ENCODE data around the gene ATP6V0E2.

The ATP6V0E2 gene

GRCh38 chr7:149863500-149863899, 10.3 kb upstream of the ATP6V0E2 start:
- TF ChIP-seq, protein P1, sequence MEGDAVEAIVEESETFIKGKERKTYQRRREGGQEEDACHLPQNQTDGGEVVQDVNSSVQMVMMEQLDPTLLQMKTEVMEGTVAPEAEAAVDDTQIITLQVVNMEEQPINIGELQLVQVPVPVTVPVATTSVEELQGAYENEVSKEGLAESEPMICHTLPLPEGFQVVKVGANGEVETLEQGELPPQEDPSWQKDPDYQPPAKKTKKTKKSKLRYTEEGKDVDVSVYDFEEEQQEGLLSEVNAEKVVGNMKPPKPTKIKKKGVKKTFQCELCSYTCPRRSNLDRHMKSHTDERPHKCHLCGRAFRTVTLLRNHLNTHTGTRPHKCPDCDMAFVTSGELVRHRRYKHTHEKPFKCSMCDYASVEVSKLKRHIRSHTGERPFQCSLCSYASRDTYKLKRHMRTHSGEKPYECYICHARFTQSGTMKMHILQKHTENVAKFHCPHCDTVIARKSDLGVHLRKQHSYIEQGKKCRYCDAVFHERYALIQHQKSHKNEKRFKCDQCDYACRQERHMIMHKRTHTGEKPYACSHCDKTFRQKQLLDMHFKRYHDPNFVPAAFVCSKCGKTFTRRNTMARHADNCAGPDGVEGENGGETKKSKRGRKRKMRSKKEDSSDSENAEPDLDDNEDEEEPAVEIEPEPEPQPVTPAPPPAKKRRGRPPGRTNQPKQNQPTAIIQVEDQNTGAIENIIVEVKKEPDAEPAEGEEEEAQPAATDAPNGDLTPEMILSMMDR (IDR thresholded peaks at IDR 0.05) = no peak
- no peak overlapping the region for H3K4me3 Mint-ChIP-seq
- H3K27me3 Mint-ChIP-seq (ENCODE audit: low read depth, poor library complexity) = peaks cover 3% of the 10 kb centered on the region
- no peak for DNase-seq
- H3K36me3 Mint-ChIP-seq (ENCODE audit: low read depth) = peaks cover 23% of the 10 kb centered on the region
- H3K9me3 Mint-ChIP-seq = no peaks in the 10 kb centered on the region
- peak overlapping the region; percentile 66 for H3K27ac Mint-ChIP-seq
- no peaks in the 10 kb centered on the region for H3K4me1 Mint-ChIP-seq

GRCh38 chr7:149864023-149864422, 9.7 kb upstream of the ATP6V0E2 start:
- H3K4me1 Mint-ChIP-seq = peaks cover 1% of the 10 kb centered on the region
- H3K27ac Mint-ChIP-seq = no peak overlapping the region
- peaks cover 23% of the 10 kb centered on the region for H3K36me3 Mint-ChIP-seq (ENCODE audit: low read depth)
- peaks cover 3% of the 10 kb centered on the region for H3K27me3 Mint-ChIP-seq (ENCODE audit: low read depth, poor library complexity)
- H3K4me3 Mint-ChIP-seq = no peak overlapping the region
- TF ChIP-seq, protein P1 (IDR thresholded peaks at IDR 0.05) = no peak
- no peaks in the 10 kb centered on the region for H3K9me3 Mint-ChIP-seq
- no peak for DNase-seq

DNA sequence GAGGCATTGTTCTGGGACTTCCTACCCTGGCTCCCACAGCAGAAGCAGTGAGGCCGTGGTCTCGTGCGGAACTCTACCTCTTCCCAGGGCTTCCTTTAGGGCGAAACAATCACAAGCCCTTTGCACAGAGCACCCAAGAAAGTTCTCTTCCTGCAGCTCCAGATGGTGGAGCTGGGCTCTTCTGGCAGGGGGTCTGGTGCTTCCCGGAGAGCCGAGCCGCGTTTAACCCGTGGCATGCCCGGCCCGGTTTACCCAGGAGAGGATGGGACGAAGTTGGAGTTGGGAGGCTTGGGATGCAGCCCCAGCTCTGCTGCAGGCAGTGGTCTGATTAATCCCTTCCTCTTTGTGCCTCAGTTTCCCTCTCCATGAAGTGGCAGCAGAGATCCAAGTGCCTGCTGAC, 9.0 kb upstream of the ATP6V0E2 start:
- H3K27ac Mint-ChIP-seq = no peak overlapping the region
- DNase-seq = no peak
- H3K27me3 Mint-ChIP-seq (ENCODE audit: low read depth, poor library complexity) = peaks cover 3% of the 10 kb centered on the region
- H3K9me3 Mint-ChIP-seq = no peaks in the 10 kb centered on the region
- H3K36me3 Mint-ChIP-seq (ENCODE audit: low read depth) = peaks cover 22% of the 10 kb centered on the region
- H3K4me3 Mint-ChIP-seq = no peak overlapping the region
- H3K4me1 Mint-ChIP-seq = peaks cover 3% of the 10 kb centered on the region
- TF ChIP-seq, protein P1 (IDR thresholded peaks at IDR 0.05) = no peak

DNA sequence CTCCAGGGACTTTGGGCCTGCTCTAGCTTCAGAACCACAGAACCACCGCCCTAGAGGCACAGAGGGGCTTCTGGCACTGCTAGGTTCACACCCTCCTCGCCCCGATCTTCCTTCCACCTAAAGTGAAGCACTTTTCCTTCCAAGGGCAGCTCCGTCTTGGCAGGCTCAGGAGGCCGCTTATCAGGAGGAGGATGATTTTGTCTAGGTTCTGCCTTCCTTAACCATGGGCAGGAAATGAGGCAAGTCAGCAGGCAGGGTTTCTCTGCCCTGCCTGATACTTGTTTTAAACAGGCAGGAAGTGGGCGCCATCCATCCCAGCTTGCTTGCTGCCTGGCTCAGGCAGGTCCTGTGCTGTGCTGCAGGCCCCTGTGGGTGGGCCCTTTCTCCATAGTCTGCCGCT, 8.3 kb upstream of the ATP6V0E2 start:
- Mint-ChIP-seq H3K9me3 (no peaks in the 10 kb centered on the region), H3K27me3 (ENCODE audit: low read depth, poor library complexity) (peaks cover 3% of the 10 kb centered on the region), H3K36me3 (ENCODE audit: low read depth) (peaks cover 16% of the 10 kb centered on the region), H3K4me1 (peaks cover 3% of the 10 kb centered on the region), H3K4me3 (no peak overlapping the region), H3K27ac (no peak overlapping the region)
- TF ChIP-seq, protein P1 (IDR thresholded peaks at IDR 0.05) = no peak
- DNase-seq = no peak

- peaks cover 4% of the 10 kb centered on the region for H3K27me3 Mint-ChIP-seq (ENCODE audit: low read depth, poor library complexity)
- peaks cover 3% of the 10 kb centered on the region for H3K4me1 Mint-ChIP-seq
- TF ChIP-seq, protein P1 (IDR thresholded peaks at IDR 0.05) = no peak
- no peak overlapping the region for H3K27ac Mint-ChIP-seq
- no peak for DNase-seq
- H3K9me3 Mint-ChIP-seq = no peaks in the 10 kb centered on the region
- H3K36me3 Mint-ChIP-seq (ENCODE audit: low read depth) = peaks cover 12% of the 10 kb centered on the region
- no peak overlapping the region for H3K4me3 Mint-ChIP-seq
Observed at GRCh38 chr7:149866139-149866778, 7.5 kb upstream of the ATP6V0E2 start.

GRCh38 chr7:149866779-149867447, 6.9 kb upstream of the ATP6V0E2 start:
- no peak for DNase-seq
- H3K27ac Mint-ChIP-seq = peak overlapping the region; percentile 40

More at GRCh38 chr7:149866779-149867447, 6.9 kb upstream of the ATP6V0E2 start:
- H3K36me3 Mint-ChIP-seq (ENCODE audit: low read depth) = peaks cover 7% of the 10 kb centered on the region
- peaks cover 8% of the 10 kb centered on the region for H3K4me1 Mint-ChIP-seq
- TF ChIP-seq, protein P1 (IDR thresholded peaks at IDR 0.05) = no peak
- no peaks in the 10 kb centered on the region for H3K9me3 Mint-ChIP-seq
- H3K4me3 Mint-ChIP-seq = no peak overlapping the region
- peaks cover 4% of the 10 kb centered on the region for H3K27me3 Mint-ChIP-seq (ENCODE audit: low read depth, poor library complexity)
